Measurements from ENCODE around the gene KDM6B. TPM values are rescaled to one million over a fixed set of nuclear protein-coding genes. Genes with fewer than 3 reads are reported as not detected.

Gene KDM6B
- total and polyA plus RNA-seq, 9 of the 15 experiments (the other 6 are each of a cell fraction or from before 2014, with no cell fraction given) = 0.01 to 22.9 (median 2.2) TPM

- TF ChIP-seq ZNF609 (CRISPR knock-in tag; IDR thresholded peaks at IDR 0.05; ENCODE audit: borderline replicate concordance) (no peak), SMAD2 (IDR thresholded peaks at IDR 0.05; ENCODE audit: low read depth, low read length) (no peak), ZNF184 (CRISPR knock-in tag; IDR thresholded peaks at IDR 0.05) (no peak), ATF7 (IDR thresholded peaks at IDR 0.05) (peak; percentile 98), NCOA1 (IDR thresholded peaks at IDR 0.05; ENCODE audit: low read depth) (peak; percentile 54; the same call in 1 of the 2 replicates), MLLT1 (IDR thresholded peaks at IDR 0.05) (no peak), DLX4 (CRISPR knock-in tag; IDR thresholded peaks at IDR 0.05) (no peak), ZBTB2 (IDR thresholded peaks at IDR 0.05) (peak; percentile 42; the same call in 1 of the 2 replicates), ETV6 (IDR thresholded peaks at IDR 0.05; ENCODE audit: borderline replicate concordance in 1 of 2, low read depth in 2 of 2, low read length in 1 of 2) (peak in 1 of 2 experiments; percentile 23; a peak in 2 of 4 replicates), ETV6 (CRISPR knock-in tag; IDR thresholded peaks at IDR 0.05; ENCODE audit: borderline replicate concordance) (no peak), PPARD (CRISPR knock-in tag; IDR thresholded peaks at IDR 0.05) (no peak), ZNF253 (CRISPR knock-in tag; conservative IDR thresholded peaks at IDR 0.05) (no peak), BRCA1 (IDR thresholded peaks at IDR 0.05) (no peak), BRCA1 (CRISPR knock-in tag; IDR thresholded peaks at IDR 0.05) (no peak), PRMT5 (CRISPR knock-in tag; IDR thresholded peaks at IDR 0.05) (no peak), KLF16 (IDR thresholded peaks at IDR 0.05) (no peak; the same call in 1 of the 2 replicates), SIN3B (IDR thresholded peaks at IDR 0.05; ENCODE audit: low read depth) (0 out of 2 replicates have a peak, but pooled peaks have one; percentile 8), KLF1 (tag; IDR thresholded peaks at IDR 0.05) (peak; percentile 47; the same call in 1 of the 2 replicates), VEZF1 (CRISPR knock-in tag; IDR thresholded peaks at IDR 0.05) (peak; percentile 96)
Measured at GRCh38 chr17:7836596-7837407, 2.8 kb downstream of the KDM6B start (continued).

Measured in K562 (cell line).